Activated CD4-positive, alpha-beta T cell treated with anti-CD3 and anti-CD28 coated beads, Interleukin-2, amount 10 ng/mL, durations not matched to agents 24 days and 14 days (primary cell): ENCODE results near the gene THADA. TPM values are rescaled to one million over a fixed set of nuclear protein-coding genes. Genes with fewer than 3 reads are reported as not detected.

Experiments used
- DNase-seq: peaks from one replicate; pipeline ENCODE4 v3.0.0; 2022
- H3K27ac Mint-ChIP-seq: one replicate; pipeline ENCODE4 v1.8.0; 2022; ENCODE audit warnings: mild to moderate bottlenecking, mixed read lengths
- H3K27me3 Mint-ChIP-seq: one replicate; pipeline ENCODE4 v1.8.0; 2022; ENCODE audit warnings: mixed read lengths
- H3K36me3 Mint-ChIP-seq: one replicate; pipeline ENCODE4 v1.8.0; 2022; ENCODE audit warnings: low read depth, mild to moderate bottlenecking, mixed read lengths
- H3K4me1 Mint-ChIP-seq: one replicate; pipeline ENCODE4 v1.8.0; 2021; ENCODE audit warnings: mixed read lengths
- H3K4me3 Mint-ChIP-seq: one replicate; pipeline ENCODE4 v1.8.0; 2022; ENCODE audit warnings: mild to moderate bottlenecking, moderate library complexity, mixed read lengths
- H3K9me3 Mint-ChIP-seq: one replicate; pipeline ENCODE4 v1.8.0; 2021; ENCODE audit warnings: mixed read lengths
- intact Hi-C: fragments of 100-400 bp; cut with micrococcal nuclease; formaldehyde crosslinking; loops from one replicate; pipeline ENCODE4 v1.15.1; 2023
- total RNA-seq: library from RNA; stranded (reverse); gene quantifications from 2 replicates; pipeline ENCODE4 v1.2.3, GENCODE V29; 2022

Gene THADA
- total RNA-seq, 1 donor from 2014 or later, result 55.4 TPM

- H3K27ac Mint-ChIP-seq, result no peak overlapping the region
- peaks cover 8% of the 10 kb centered on the region for H3K36me3 Mint-ChIP-seq
- no peak for DNase-seq
- no peak overlapping the region for H3K4me3 Mint-ChIP-seq
- H3K27me3 Mint-ChIP-seq, result no peaks in the 10 kb centered on the region
- intact Hi-C loops, result no loop called here
- peaks cover 6% of the 10 kb centered on the region for H3K4me1 Mint-ChIP-seq
- peaks cover 3% of the 10 kb centered on the region for H3K9me3 Mint-ChIP-seq
These were observed 228.6 kb downstream of the THADA start for GRCh38 chr2:43367012-43367782.

DNA sequence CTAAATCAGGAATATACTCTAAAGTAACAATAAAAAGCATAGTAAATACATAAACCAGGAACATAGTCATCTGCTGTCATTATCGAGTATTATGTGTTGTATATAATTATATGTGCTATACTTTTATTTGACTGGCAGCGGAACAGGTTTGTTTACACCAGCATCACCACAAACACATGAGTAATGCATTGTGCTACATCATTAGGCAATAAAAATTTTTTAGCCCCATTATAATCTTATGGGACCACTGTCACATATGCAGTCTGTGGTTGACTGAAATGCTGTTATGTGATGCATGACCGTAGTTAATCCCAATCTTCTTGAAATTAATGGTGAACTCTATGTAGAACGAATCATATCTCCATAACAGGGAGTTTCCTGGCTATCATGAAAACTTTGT is 232.7 kb downstream of the THADA start:
- peaks cover 3% of the 10 kb centered on the region for H3K9me3 Mint-ChIP-seq
- no peak for DNase-seq
- peaks cover 4% of the 10 kb centered on the region for H3K4me1 Mint-ChIP-seq
- intact Hi-C loops, result no loop called here
- H3K27ac Mint-ChIP-seq, result no peak overlapping the region
- H3K4me3 Mint-ChIP-seq, result no peak overlapping the region
- H3K36me3 Mint-ChIP-seq, result peaks cover 5% of the 10 kb centered on the region
- no peaks in the 10 kb centered on the region for H3K27me3 Mint-ChIP-seq

DNA sequence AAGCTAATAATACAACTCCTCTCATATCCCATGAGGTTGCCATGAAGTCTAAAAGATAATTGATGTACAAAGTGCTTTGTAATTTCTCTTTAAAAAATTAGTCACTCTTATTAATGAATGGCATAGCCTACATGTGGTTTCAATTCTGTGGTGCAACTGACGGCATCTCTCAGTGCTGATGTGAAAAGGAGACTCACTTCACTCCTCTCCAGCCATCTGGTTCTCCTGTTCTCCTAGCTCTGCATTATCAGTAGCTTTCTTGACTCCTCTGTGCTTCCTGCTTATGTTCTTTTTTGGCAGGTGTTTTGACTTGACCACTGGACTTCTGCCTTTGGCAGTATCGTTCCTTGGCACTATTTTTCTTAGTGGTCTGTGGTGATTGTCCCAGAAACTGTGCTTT is 234.6 kb downstream of the THADA start:
- peaks cover 4% of the 10 kb centered on the region for H3K4me1 Mint-ChIP-seq
- no peak for DNase-seq
- no peak overlapping the region for H3K27ac Mint-ChIP-seq
- peaks cover 3% of the 10 kb centered on the region for H3K9me3 Mint-ChIP-seq
- H3K27me3 Mint-ChIP-seq, result no peaks in the 10 kb centered on the region
- peaks cover 5% of the 10 kb centered on the region for H3K36me3 Mint-ChIP-seq
- intact Hi-C loops, result no loop called here
- H3K4me3 Mint-ChIP-seq, result no peak overlapping the region

DNA sequence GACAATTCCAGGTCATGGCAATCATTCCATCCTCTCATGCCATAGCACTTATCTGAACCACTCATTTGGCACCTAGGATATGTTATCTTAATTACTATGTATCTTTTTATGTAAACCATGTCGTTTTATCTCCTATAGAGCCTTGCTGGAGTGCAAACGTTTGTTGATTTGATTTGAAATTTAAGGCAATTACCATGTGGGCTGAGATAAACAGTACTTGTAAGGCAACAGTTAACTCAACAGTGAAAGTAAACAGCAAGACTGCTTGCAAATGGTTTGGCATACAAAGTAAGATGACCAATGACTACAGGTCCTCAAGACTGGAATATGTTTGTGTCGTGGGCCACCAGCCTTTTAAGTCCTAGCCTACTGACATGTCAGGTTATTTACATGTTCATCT is 235.7 kb downstream of the THADA start:
- intact Hi-C loops, result no loop called here
- no peak for DNase-seq
- Mint-ChIP-seq H3K4me3 (no peak overlapping the region), H3K4me1 (peaks cover 4% of the 10 kb centered on the region), H3K27me3 (no peaks in the 10 kb centered on the region), H3K9me3 (peaks cover 7% of the 10 kb centered on the region), H3K36me3 (peaks cover 5% of the 10 kb centered on the region), H3K27ac (no peak overlapping the region)

DNA sequence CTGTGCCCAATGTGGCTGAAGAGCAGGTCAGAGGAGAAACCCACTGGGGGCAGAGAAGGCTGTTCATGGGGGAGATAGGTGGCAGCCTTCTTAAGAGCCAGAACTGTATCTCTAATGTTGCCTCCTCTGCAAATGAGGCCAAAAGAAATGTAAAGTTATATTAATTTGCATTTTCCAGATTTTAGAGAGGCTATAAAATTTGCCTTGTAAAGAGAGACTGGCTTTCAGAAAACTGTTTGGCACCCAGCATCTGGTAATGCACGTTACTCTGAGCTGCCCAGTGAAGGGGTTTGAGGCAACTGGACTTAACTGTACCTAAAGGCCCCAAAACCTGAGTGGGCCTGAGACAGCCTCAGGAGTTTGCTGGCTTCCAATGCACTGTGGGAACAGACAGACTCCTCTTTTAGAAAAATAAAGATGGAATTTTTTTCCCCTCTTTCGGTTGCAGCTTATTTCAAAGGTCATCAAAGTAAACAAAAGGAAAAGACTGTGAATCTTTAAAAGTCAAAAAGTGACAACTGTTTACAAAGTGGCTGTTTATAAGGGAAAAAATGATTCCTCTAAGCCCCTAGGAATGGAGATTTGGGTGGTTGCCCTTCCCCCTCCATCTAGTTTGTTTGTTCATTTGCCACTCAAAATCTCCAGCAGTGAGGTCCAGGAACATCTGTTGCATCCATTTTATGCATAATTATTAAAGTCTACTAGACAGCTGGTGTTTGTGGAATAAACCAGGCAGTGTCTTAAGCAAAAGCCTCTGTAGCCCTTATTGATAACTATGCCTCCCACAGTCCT is 237.2 kb downstream of the THADA start:
- Mint-ChIP-seq H3K36me3 (peaks cover 4% of the 10 kb centered on the region), H3K4me1 (peaks cover 2% of the 10 kb centered on the region)

DNA sequence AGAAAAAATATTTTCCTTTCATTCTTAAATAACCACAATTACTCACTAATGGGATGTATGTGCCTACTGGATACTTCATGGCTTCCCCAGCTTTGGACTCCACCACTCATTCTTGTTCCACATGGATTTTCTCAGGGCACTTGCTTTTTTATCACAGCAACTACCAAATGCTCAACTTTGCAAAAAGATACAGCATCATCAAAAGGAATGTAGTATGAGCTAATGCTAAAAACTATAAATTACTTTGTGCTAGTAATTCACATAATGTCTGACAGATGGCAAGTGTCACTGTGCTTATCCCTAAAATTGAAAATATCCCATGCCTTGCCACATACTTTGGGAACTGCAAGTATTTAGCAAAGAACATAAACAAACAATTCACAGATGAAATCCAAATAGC is 239.1 kb downstream of the THADA start:
- Mint-ChIP-seq H3K4me1 (no peaks in the 10 kb centered on the region), H3K4me3 (no peak overlapping the region), H3K36me3 (peaks cover 4% of the 10 kb centered on the region), H3K27me3 (no peaks in the 10 kb centered on the region), H3K27ac (no peak overlapping the region), H3K9me3 (peaks cover 4% of the 10 kb centered on the region)
- DNase-seq, result no peak
- intact Hi-C loops, result no loop called here

More for the DNA sequence above, 237.2 kb downstream of the THADA start:
- H3K27ac Mint-ChIP-seq, result no peak overlapping the region
- DNase-seq, result no peak
- H3K9me3 Mint-ChIP-seq, result peaks cover 4% of the 10 kb centered on the region
- no peaks in the 10 kb centered on the region for H3K27me3 Mint-ChIP-seq
- intact Hi-C loops, result no loop called here
- H3K4me3 Mint-ChIP-seq, result no peak overlapping the region

DNA sequence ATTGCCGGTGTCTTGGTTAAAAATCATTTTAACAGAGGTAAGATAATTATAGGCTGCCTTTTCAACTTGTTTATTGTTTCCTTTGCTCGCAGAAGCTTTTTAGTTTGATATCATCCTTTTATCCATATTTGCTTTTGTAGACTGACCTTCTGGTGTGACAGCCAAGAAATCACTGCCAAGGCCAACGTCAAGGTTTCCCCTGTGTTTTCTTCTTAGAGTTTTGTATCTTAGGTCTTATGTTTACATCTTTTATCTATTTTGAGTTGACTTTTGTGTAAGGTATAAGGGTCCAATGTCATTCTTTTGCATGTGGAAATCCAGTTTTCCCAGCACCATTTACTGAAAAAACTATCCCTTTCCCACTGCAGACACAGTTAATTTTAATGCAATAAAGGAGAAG is 240.4 kb downstream of the THADA start:
- intact Hi-C loops, result no loop called here
- Mint-ChIP-seq H3K9me3 (peaks cover 4% of the 10 kb centered on the region), H3K4me1 (no peaks in the 10 kb centered on the region), H3K36me3 (peaks cover 2% of the 10 kb centered on the region), H3K27me3 (no peaks in the 10 kb centered on the region), H3K4me3 (no peak overlapping the region), H3K27ac (no peak overlapping the region)
- no peak for DNase-seq

DNA sequence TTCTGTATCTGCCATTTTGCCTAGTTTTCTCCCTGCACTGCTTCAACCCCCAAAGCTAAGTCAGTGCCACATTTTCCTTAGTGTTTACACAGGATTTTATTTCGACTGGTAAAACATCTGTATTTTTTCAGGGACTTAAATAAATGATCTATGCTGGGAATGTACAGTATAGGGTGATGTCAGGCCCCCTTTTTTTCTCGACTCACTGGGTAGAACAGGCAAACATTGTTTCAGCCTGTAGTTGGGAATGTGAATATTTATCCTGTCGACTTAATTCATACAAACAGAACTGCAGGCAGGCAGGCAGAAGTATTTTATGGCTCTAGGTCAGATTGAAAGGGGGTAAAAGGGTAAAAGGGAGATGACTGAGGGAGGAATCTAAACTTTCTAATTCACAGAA is 245.9 kb downstream of the THADA start:
- intact Hi-C loops, result no loop called here
- Mint-ChIP-seq H3K27ac (no peak overlapping the region), H3K4me3 (no peak overlapping the region), H3K27me3 (no peaks in the 10 kb centered on the region), H3K4me1 (peaks cover 3% of the 10 kb centered on the region), H3K9me3 (no peaks in the 10 kb centered on the region), H3K36me3 (peaks cover 2% of the 10 kb centered on the region)
- DNase-seq, result no peak

GRCh38 chr2:43348908-43349661 is 246.8 kb downstream of the THADA start:
- Mint-ChIP-seq H3K4me3 (no peak overlapping the region), H3K27me3 (no peaks in the 10 kb centered on the region), H3K36me3 (no peaks in the 10 kb centered on the region), H3K9me3 (no peaks in the 10 kb centered on the region), H3K27ac (no peak overlapping the region), H3K4me1 (peaks cover 5% of the 10 kb centered on the region)
- no peak for DNase-seq
- intact Hi-C loops, result no loop called here

GRCh38 chr2:43347746-43348145 is 248.1 kb downstream of the THADA start:
- Mint-ChIP-seq H3K9me3 (no peaks in the 10 kb centered on the region), H3K4me3 (no peak overlapping the region), H3K27ac (no peak overlapping the region), H3K27me3 (no peaks in the 10 kb centered on the region), H3K4me1 (peaks cover 5% of the 10 kb centered on the region), H3K36me3 (peaks cover 3% of the 10 kb centered on the region)
- intact Hi-C loops, result no loop called here
- no peak for DNase-seq

GRCh38 chr2:43346602-43347567 is 249.0 kb downstream of the THADA start:
- DNase-seq, result no peak
- no peak overlapping the region for H3K4me3 Mint-ChIP-seq
- no peak overlapping the region for H3K27ac Mint-ChIP-seq
- no peaks in the 10 kb centered on the region for H3K27me3 Mint-ChIP-seq
- no peaks in the 10 kb centered on the region for H3K9me3 Mint-ChIP-seq
- intact Hi-C loops, result no loop called here
- peaks cover 5% of the 10 kb centered on the region for H3K4me1 Mint-ChIP-seq
- peaks cover 4% of the 10 kb centered on the region for H3K36me3 Mint-ChIP-seq

DNA sequence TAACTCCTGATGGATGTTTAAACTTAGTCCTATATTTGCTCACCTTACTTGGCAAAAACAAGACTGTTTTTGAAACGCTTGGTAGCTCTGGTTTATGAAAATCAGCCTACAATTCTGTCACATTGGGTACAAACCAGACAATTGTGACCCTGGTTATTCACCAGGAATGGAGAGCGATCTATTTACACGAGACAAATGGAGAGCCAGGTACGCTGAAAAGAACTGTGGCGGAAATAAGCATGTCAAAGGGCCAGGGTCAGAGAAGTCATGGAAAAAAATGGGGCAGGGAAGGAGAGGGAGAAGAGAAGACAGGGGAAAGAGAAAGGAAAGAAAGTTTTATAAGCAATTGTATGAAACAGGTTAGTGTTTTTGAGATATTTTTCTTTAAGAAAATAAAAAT is 250.0 kb downstream of the THADA start:
- Mint-ChIP-seq H3K9me3 (no peaks in the 10 kb centered on the region), H3K27ac (no peak overlapping the region), H3K36me3 (peaks cover 8% of the 10 kb centered on the region), H3K4me1 (peaks cover 5% of the 10 kb centered on the region), H3K27me3 (no peaks in the 10 kb centered on the region), H3K4me3 (no peak overlapping the region)
- no peak for DNase-seq
- intact Hi-C loops, result no loop called here

DNA sequence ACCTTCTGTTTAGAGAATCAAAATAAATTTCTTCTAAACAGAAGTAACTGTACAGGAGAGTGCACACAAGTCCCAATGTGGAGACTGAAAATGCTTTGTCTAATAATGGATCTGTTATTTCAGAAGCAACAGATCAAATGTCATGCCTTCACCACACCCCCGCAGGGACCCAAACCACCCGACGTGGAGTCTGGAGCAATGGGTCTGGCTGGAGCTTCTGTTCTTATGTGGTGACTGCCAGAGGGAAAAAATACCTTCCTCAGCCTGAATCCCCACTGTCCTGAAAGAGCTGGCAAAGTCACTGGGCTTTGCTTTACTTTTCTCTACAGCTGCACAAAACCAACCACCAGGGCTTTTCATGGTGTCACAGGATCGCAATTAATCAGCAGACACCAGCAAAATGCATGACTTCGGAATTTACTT is 250.4 kb downstream of the THADA start:
- DNase-seq, result no peak
- Mint-ChIP-seq H3K9me3 (no peaks in the 10 kb centered on the region), H3K4me3 (no peak overlapping the region), H3K36me3 (peaks cover 10% of the 10 kb centered on the region), H3K27ac (no peak overlapping the region), H3K27me3 (no peaks in the 10 kb centered on the region), H3K4me1 (peaks cover 5% of the 10 kb centered on the region)
- intact Hi-C loops, result no loop called here
